K562 (cell line): Measurements from ENCODE around the gene WDR20. TPM values are rescaled to one million over a fixed set of nuclear protein-coding genes. Genes with fewer than 3 reads are reported as not detected.
A peak's percentile ranks its signal among the peaks of the same experiment; 100 is the strongest.

Source experiments
- ATAC-seq: fragments of 200-7000 bp; cut with Tn5 transposase; 3 replicates; pipeline ENCODE4 v1.9.1; 2020; ENCODE audit warnings: moderate library complexity
- BruUV-seq: library from RNA; stranded (reverse); fragments of 400-500 nt; replicated peaks from 2 replicates; lab custom pipeline; 2021; lab: Mats Ljungman, UMichigan
- CTCF ChIA-PET: fragments of 300-600 bp; formaldehyde crosslinking; extraction: SDS; loops from one replicate; lab custom pipeline; 2021; ENCODE audit warnings: low intra/inter-chr PET ratio; lab: Yijun Ruan, JAX
- POLR2A ChIA-PET: fragments of 300-600, 350-650 bp; sonication (Branson Sonifier 250); formaldehyde crosslinking; extraction: SDS; loops from one replicate; lab custom pipeline; 2021; ENCODE audit warnings: antibody characterized with exemption, inconsistent platforms; lab: Yijun Ruan, JAX
- DNase-seq, 4 experiments: peaks; one replicate each; pipeline versions ENCODE4 v3.0.0 to v3.0.0-alpha.2; 2011 to 2018; ENCODE audit warnings: low spot score in 3 of 4, mixed read lengths in 3 of 4; ENCODE audit errors: extremely low read depth in 1 of 4
- FAIRE-seq: peaks from 2 replicates; lab custom pipeline; 2011; peaks lifted over from hg19 to GRCh38; lab: Jason Lieb, UNC
- H2AFZ ChIP-seq: 2 replicates; pipeline ENCODE4 v1.6.0; 2011; ENCODE audit warnings: low read depth, low read length, control low read depth, inconsistent platforms
- H3K27ac ChIP-seq: fragments of 200-600 bp; 3 replicates; pipeline ENCODE4 v1.8.0; 2011; ENCODE audit warnings: low read depth, mild to moderate bottlenecking, control low read depth, inconsistent platforms, low read length, moderate library complexity, mixed read lengths; ENCODE audit errors: extremely low read depth
- H3K27me3 ChIP-seq, 2 experiments: fragments of 300-600 bp in 1 of 2; 2 replicates in 1 of 2; 3 replicates in 1 of 2; pipeline versions ENCODE4 v1.6.0 to v1.8.0; 2011; ENCODE audit warnings: inconsistent platforms in 2 of 2, low read length in 2 of 2, mild to moderate bottlenecking in 1 of 2, mixed read lengths in 1 of 2, moderate library complexity in 1 of 2; ENCODE audit not compliant: control insufficient read depth in 2 of 2, insufficient read depth in 2 of 2
- H3K36me3 ChIP-seq: fragments of 300-600 bp; 3 replicates; pipeline ENCODE4 v1.8.0; 2011; ENCODE audit warnings: mild to moderate bottlenecking, low read length, inconsistent platforms; ENCODE audit not compliant: control insufficient read depth, insufficient read depth
- H3K4me1 ChIP-seq, 2 experiments: fragments of 200-600 bp in 1 of 2; replicated peaks in 1 of 2; 2 replicates in 1 of 2; 3 replicates in 1 of 2; pipeline versions ENCODE4 v1.5.1 to v1.8.0; 2011; ENCODE audit warnings: inconsistent platforms in 2 of 2, low read length in 2 of 2, mild to moderate bottlenecking in 1 of 2, mixed read lengths in 1 of 2, moderate library complexity in 1 of 2; ENCODE audit not compliant: control insufficient read depth in 2 of 2, insufficient read depth in 2 of 2
- H3K4me2 ChIP-seq: 2 replicates; pipeline ENCODE4 v1.6.1; 2011; ENCODE audit warnings: low read length, control low read depth, inconsistent platforms, mixed read lengths; ENCODE audit not compliant: insufficient read depth
- H3K4me3 ChIP-seq: fragments of 200-600 bp; sonication (generic), shearing (Covaris generic); 2 replicates; pipeline ENCODE4 v1.5.1; 2016; ENCODE audit warnings: control low read depth, inconsistent platforms
- H3K79me2 ChIP-seq: fragments of 200-600 bp; 3 replicates; pipeline ENCODE4 v1.8.0; 2011; ENCODE audit warnings: low read length, inconsistent platforms; ENCODE audit not compliant: control insufficient read depth, insufficient read depth
- H3K9ac ChIP-seq, 2 experiments: 2 replicates each; pipeline versions ENCODE4 v1.6.0 to v1.6.1; 2011; ENCODE audit warnings: low read depth in 2 of 2, low read length in 2 of 2, control low read depth in 1 of 2, inconsistent platforms in 1 of 2, mild to moderate bottlenecking in 1 of 2, mixed read lengths in 1 of 2; ENCODE audit not compliant: insufficient read depth in 1 of 2
- H3K9me1 ChIP-seq: one replicate; pipeline ENCODE4 v1.6.0; 2011; ENCODE audit warnings: inconsistent platforms, mild to moderate bottlenecking, low read length, moderate library complexity; ENCODE audit not compliant: control insufficient read depth, insufficient read depth
- H3K9me3 ChIP-seq: replicated peaks from 2 replicates; pipeline ENCODE4 v1.5.1; 2011; ENCODE audit warnings: low read depth, low read length, inconsistent platforms; ENCODE audit not compliant: control insufficient read depth, insufficient read depth
- H4K20me1 ChIP-seq: replicated peaks from 2 replicates; pipeline ENCODE4 v1.6.1; 2011; ENCODE audit warnings: low read length, inconsistent platforms, mixed read lengths; ENCODE audit not compliant: control insufficient read depth, insufficient read depth
- BCOR ChIP-seq: fragments of 450-650 bp; IDR thresholded peaks from 2 replicates; pipeline ENCODE4 v1.6.1; 2016
- EP300 ChIP-seq: IDR thresholded peaks from 2 replicates; pipeline ENCODE4 v1.6.1; 2012; ENCODE audit warnings: low read length, improper control_type of control experiment
- HCFC1 ChIP-seq: IDR thresholded peaks from 2 replicates; pipeline ENCODE4 v1.6.1; 2012; ENCODE audit warnings: low read depth, low read length, improper control_type of control experiment
- L3MBTL2 ChIP-seq: fragments of 450-650 bp; IDR thresholded peaks from 2 replicates; pipeline ENCODE4 v1.6.1; 2016; ENCODE audit warnings: mild to moderate bottlenecking, moderate library complexity
- MAZ ChIP-seq, 2 experiments: fragments of 450-650 bp in 1 of 2; sonication (generic) in 1 of 2; formaldehyde crosslinking; IDR thresholded peaks in 1 of 2; conservative IDR thresholded peaks in 1 of 2; 2 replicates each; pipeline versions ENCODE4 v1.4.0 to v1.5.0; 2020; ENCODE audit warnings: mild to moderate bottlenecking in 1 of 2, missing genetic modification reagents in 1 of 2
- NFIC ChIP-seq: fragments of 450-650 bp; IDR thresholded peaks from 2 replicates; pipeline ENCODE4 v1.6.1; 2017; ENCODE audit warnings: mild to moderate bottlenecking, inconsistent platforms
- TAL1 ChIP-seq: fragments of 450-650 bp; IDR thresholded peaks from 2 replicates; pipeline ENCODE4 v1.6.1; 2016; ENCODE audit warnings: mild to moderate bottlenecking
- U2AF2 ChIP-seq: fragments of 200-400 bp; formaldehyde crosslinking; optimal IDR thresholded peaks from 2 replicates; pipeline ENCODE3; 2017; ENCODE audit warnings: low read depth, mild to moderate bottlenecking, low read length
- YY1 ChIP-seq, 3 experiments: IDR thresholded peaks; 2 replicates each; pipeline ENCODE4 v1.6.1; 2011; ENCODE audit warnings: low read length in 2 of 3, mild to moderate bottlenecking in 2 of 3, moderate library complexity in 2 of 3, borderline replicate concordance in 1 of 3, control low read depth in 1 of 3, low read depth in 1 of 3; ENCODE audit not compliant: insufficient read depth in 3 of 3, insufficient replicate concordance in 2 of 3, control insufficient read depth in 1 of 3, insufficient read length in 1 of 3; ENCODE audit errors: extremely low read depth in 1 of 3
- ZNF384 ChIP-seq: IDR thresholded peaks from 2 replicates; pipeline ENCODE4 v1.6.1; 2012; ENCODE audit warnings: low read depth, low read length, improper control_type of control experiment
- ZNF449 ChIP-seq: fragments of 250-450 bp; sonication (Bioruptor Pico); IDR thresholded peaks from 2 replicates; pipeline ENCODE4 v1.8.0; 2022; ENCODE audit warnings: moderate library complexity, mild to moderate bottlenecking, inconsistent platforms
- WGBS: fragments of 100-300 bp; shearing (Covaris generic); methylation state at CpG from one replicate; pipeline ENCODE4 v1.1.6; 2016; ENCODE audit warnings: low coverage, mixed read lengths; ENCODE audit not compliant: insufficient coverage; ENCODE audit errors: missing lambda C conversion rate; 5-methylcytosine and 5-hydroxymethylcytosine counted together
- in situ Hi-C: fragments of 300-500 bp; cut with MboI; formaldehyde crosslinking; loops from 4 replicates; pipeline ENCODE4 v1.15.0; 2018; ENCODE audit warnings: inconsistent platforms, mixed read lengths
- intact Hi-C: fragments of 100-400 bp; cut with micrococcal nuclease; formaldehyde crosslinking; loops from 2 replicates; pipeline ENCODE4 v1.14.2; 2022
- polyA plus RNA-seq, 8 experiments: library from polyadenylated mRNA; depleted of rRNA in 4 of 8; stranded (reverse) in 5 of 8; unstranded in 3 of 8; fragments of >200 nt; fragmentation: Nextera tagmentation in 2 of 8; fragmentation: Illumina TruSeq in 1 of 8; extraction: Ambion mirVana in 2 of 8; extraction: Trizol in 1 of 8; gene quantifications; 2 replicates each; pipeline versions ENCODE4 v1.2.1 to v1.2.3, GENCODE V29; 2011 to 2014; ENCODE audit warnings: inconsistent platforms in 1 of 8, missing spikeins in 1 of 8
- total RNA-seq, 7 experiments: library from RNA; depleted of rRNA in 6 of 7; stranded (reverse); fragments of >200 nt in 6 of 7; fragmentation: Illumina TruSeq in 2 of 7; extraction: Trizol in 2 of 7; gene quantifications; 2 replicates each; pipeline versions ENCODE4 v1.2.1 to v1.2.3, GENCODE V29; 2011 to 2021; ENCODE audit warnings: low replicate concordance in 1 of 7
- TF ChIP-seq, protein P1 (sequence below): IDR thresholded peaks from 2 replicates; pipeline ENCODE4 v1.6.1; 2016; ENCODE audit warnings: missing genetic modification characterization, missing compliant biosample characterization
- TF ChIP-seq, protein P2 (sequence below): fragments of 200-800 bp; sonication (Bioruptor generic); IDR thresholded peaks from 2 replicates; pipeline ENCODE4 v1.6.1; 2017; ENCODE audit warnings: missing genetic modification characterization, missing compliant biosample characterization
- TF ChIP-seq, protein P3 (sequence below), 2 experiments: fragments of 450-650 bp in 1 of 2; IDR thresholded peaks; 2 replicates each; pipeline ENCODE4 v1.6.1; 2011 to 2017; ENCODE audit warnings: low read depth in 2 of 2, antibody characterized with exemption in 1 of 2, borderline replicate concordance in 1 of 2, low read length in 1 of 2, mild to moderate bottlenecking in 1 of 2, mixed read lengths in 1 of 2; ENCODE audit not compliant: control insufficient read depth in 1 of 2

The WDR20 gene
- total and polyA plus RNA-seq, 9 of the 15 experiments (the other 6 are each of a cell fraction or from before 2014, with no cell fraction given): 7.0 to 15.3 (median 11.8) TPM

DNA sequence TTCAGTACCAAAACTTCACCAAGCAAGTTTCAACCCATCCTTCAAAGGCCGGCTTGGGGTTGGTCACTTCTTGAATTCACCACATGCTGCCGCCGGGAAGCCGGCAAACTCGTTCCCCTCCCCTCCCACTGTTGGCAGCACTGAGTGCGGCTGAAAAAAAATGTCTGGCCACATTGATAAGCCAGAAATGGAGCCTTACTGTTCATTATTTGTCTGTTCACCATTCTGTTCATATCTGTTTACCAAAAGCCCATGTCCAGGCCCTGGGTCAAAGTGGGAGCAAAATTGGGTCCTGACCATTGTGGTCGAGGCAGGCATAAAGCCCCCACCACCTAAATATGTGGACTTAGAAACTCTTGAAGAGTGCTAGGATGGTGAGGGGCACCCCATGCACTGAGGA is 45.6 kb upstream of the WDR20 start:
- no peaks in the 10 kb centered on the region for H3K27me3 ChIP-seq
- H3K9me3 ChIP-seq: no peaks in the 10 kb centered on the region
- H3K36me3 ChIP-seq: no peaks in the 10 kb centered on the region
- no peaks in the 10 kb centered on the region for H4K20me1 ChIP-seq
- no peak overlapping the region for H3K4me3 ChIP-seq
- peak overlapping the region; percentile 70 for H3K27ac ChIP-seq
- in situ Hi-C loops (no loop called here), intact Hi-C loops (no loop called here)
- ATAC-seq (peak; percentile 72), DNase-seq (peak; percentile 60 to 81 (median 66)), FAIRE-seq (peak; percentile 95)
- H3K9ac ChIP-seq: peak overlapping the region; percentile 53 to 84; a peak in 3 of 4 replicates
- peaks cover 30 to 37% of the 10 kb centered on the region in 2 experiments for H3K4me1 ChIP-seq
- ChIA-PET POLR2A (no interaction called here), CTCF (no interaction called here)
- H3K9me1 ChIP-seq: no peaks in the 10 kb centered on the region
- 0% methylated on average over 5 of the region's 7 CpGs for WGBS
- BruUV-seq: no TSS peak
- H3K79me2 ChIP-seq: no peaks in the 10 kb centered on the region
- peak overlapping the region; percentile 92 for H2AFZ ChIP-seq
- peak overlapping the region; percentile 48 for H3K4me2 ChIP-seq
- TF ChIP-seq, protein P1, sequence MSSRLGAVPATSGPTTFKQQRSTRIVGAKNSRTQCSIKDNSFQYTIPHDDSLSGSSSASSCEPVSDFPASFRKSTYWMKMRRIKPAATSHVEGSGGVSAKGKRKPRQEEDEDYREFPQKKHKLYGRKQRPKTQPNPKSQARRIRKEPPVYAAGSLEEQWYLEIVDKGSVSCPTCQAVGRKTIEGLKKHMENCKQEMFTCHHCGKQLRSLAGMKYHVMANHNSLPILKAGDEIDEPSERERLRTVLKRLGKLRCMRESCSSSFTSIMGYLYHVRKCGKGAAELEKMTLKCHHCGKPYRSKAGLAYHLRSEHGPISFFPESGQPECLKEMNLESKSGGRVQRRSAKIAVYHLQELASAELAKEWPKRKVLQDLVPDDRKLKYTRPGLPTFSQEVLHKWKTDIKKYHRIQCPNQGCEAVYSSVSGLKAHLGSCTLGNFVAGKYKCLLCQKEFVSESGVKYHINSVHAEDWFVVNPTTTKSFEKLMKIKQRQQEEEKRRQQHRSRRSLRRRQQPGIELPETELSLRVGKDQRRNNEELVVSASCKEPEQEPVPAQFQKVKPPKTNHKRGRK (tag): no peak
- TF ChIP-seq, protein P2, sequence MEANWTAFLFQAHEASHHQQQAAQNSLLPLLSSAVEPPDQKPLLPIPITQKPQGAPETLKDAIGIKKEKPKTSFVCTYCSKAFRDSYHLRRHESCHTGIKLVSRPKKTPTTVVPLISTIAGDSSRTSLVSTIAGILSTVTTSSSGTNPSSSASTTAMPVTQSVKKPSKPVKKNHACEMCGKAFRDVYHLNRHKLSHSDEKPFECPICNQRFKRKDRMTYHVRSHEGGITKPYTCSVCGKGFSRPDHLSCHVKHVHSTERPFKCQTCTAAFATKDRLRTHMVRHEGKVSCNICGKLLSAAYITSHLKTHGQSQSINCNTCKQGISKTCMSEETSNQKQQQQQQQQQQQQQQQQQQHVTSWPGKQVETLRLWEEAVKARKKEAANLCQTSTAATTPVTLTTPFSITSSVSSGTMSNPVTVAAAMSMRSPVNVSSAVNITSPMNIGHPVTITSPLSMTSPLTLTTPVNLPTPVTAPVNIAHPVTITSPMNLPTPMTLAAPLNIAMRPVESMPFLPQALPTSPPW (CRISPR knock-in tag): peak; percentile 31; the same call in 1 of the 2 replicates
- TF ChIP-seq YY1 (IDR thresholded peaks at IDR 0.05; ENCODE audit: borderline replicate concordance in 1 of 3, control insufficient read depth in 1 of 3, extremely low read depth in 1 of 3, insufficient read depth in 3 of 3, insufficient read length in 1 of 3, insufficient replicate concordance in 2 of 3, low read depth in 1 of 3, low read length in 2 of 3): peak in 1 of 3 experiments; percentile 56
- peak; percentile 40 for TF ChIP-seq NFIC
- 0 out of 2 replicates have a peak, but pooled peaks have one; percentile 17 for TF ChIP-seq HCFC1
- TF ChIP-seq ZNF384: peak; percentile 89
- TF ChIP-seq TAL1: peak; percentile 55
- TF ChIP-seq, protein P3, sequence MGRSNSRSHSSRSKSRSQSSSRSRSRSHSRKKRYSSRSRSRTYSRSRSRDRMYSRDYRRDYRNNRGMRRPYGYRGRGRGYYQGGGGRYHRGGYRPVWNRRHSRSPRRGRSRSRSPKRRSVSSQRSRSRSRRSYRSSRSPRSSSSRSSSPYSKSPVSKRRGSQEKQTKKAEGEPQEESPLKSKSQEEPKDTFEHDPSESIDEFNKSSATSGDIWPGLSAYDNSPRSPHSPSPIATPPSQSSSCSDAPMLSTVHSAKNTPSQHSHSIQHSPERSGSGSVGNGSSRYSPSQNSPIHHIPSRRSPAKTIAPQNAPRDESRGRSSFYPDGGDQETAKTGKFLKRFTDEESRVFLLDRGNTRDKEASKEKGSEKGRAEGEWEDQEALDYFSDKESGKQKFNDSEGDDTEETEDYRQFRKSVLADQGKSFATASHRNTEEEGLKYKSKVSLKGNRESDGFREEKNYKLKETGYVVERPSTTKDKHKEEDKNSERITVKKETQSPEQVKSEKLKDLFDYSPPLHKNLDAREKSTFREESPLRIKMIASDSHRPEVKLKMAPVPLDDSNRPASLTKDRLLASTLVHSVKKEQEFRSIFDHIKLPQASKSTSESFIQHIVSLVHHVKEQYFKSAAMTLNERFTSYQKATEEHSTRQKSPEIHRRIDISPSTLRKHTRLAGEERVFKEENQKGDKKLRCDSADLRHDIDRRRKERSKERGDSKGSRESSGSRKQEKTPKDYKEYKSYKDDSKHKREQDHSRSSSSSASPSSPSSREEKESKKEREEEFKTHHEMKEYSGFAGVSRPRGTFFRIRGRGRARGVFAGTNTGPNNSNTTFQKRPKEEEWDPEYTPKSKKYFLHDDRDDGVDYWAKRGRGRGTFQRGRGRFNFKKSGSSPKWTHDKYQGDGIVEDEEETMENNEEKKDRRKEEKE (IDR thresholded peaks at IDR 0.05; ENCODE audit: borderline replicate concordance in 1 of 2, control insufficient read depth in 1 of 2, low read depth in 2 of 2, low read length in 1 of 2): no peak
- TF ChIP-seq ZNF449 (CRISPR knock-in tag): no peak
- peak; percentile 70 for TF ChIP-seq L3MBTL2
- TF ChIP-seq U2AF2: no peak
- TF ChIP-seq EP300: peak; percentile 16; the same call in 1 of the 2 replicates
- TF ChIP-seq MAZ (CRISPR knock-in tag; conservative IDR thresholded peaks at IDR 0.05 in 1 of 2, IDR thresholded peaks at IDR 0.05 in 1 of 2): peak in 1 of 2 experiments; percentile 54; a peak in 2 of 4 replicates
- peak; percentile 34; the same call in 1 of the 2 replicates for TF ChIP-seq BCOR
